Measurements from ENCODE around the gene CALN1. TPM values are rescaled to one million over a fixed set of nuclear protein-coding genes. Genes with fewer than 3 reads are reported as not detected.

CALN1 gene
- total and polyA plus RNA-seq, 9 of the 15 experiments (the other 6 are each of a cell fraction or from before 2014, with no cell fraction given) = 1.4 to 7.5 (median 3.3) TPM

GRCh38 chr7:72016574-72016973, 395.6 kb downstream of the CALN1 start (continued):
- TF ChIP-seq BRD9 (IDR thresholded peaks at IDR 0.05; ENCODE audit: low read depth, partially characterized antibody) (no peak), MNT (conservative IDR thresholded peaks at IDR 0.05) (no peak), SLC30A9 (CRISPR knock-in tag; IDR thresholded peaks at IDR 0.05) (no peak), SMC3 (conservative IDR thresholded peaks at IDR 0.05; ENCODE audit: insufficient read depth, low read depth, low read length) (no peak), TARDBP (IDR thresholded peaks at IDR 0.05) (no peak)

GRCh38 chr7:72015136-72015535, 397.0 kb downstream of the CALN1 start:
- 4% methylated on average over 4 of the region's 4 CpGs for WGBS (ENCODE audit: insufficient coverage, low coverage, missing lambda C conversion rate)
- no peaks in the 10 kb centered on the region for H3K36me3 ChIP-seq (ENCODE audit: control insufficient read depth, insufficient read depth, low read length)
- H3K27me3 ChIP-seq (ENCODE audit: control insufficient read depth in 2 of 2, insufficient read depth in 2 of 2, low read length in 2 of 2) = no peaks in the 10 kb centered on the region
- ATAC-seq (no peak), DNase-seq (ENCODE audit: extremely low read depth in 1 of 4, low spot score in 3 of 4) (no peak), FAIRE-seq (no peak)
- no peaks in the 10 kb centered on the region for H3K9me3 ChIP-seq (replicated peaks; ENCODE audit: control insufficient read depth, insufficient read depth, low read depth, low read length)
- no peak overlapping the region for H3K4me3 ChIP-seq
- H3K9me1 ChIP-seq (ENCODE audit: control insufficient read depth, insufficient read depth, low read length) = no peaks in the 10 kb centered on the region
- in situ Hi-C loops (cut with MboI) = no loop called here
- H3K27ac ChIP-seq (ENCODE audit: extremely low read depth, low read depth, low read length) = no peak overlapping the region
- intact Hi-C loops (cut with micrococcal nuclease) = no loop called here
- POLR2A ChIA-PET = no interaction called here
- CTCF ChIA-PET (ENCODE audit: low intra/inter-chr PET ratio) = no interaction called here
- H4K20me1 ChIP-seq (replicated peaks; ENCODE audit: control insufficient read depth, insufficient read depth, low read length) = no peaks in the 10 kb centered on the region
- no peaks in the 10 kb centered on the region for H3K4me1 ChIP-seq (replicated peaks in 1 of 2; ENCODE audit: control insufficient read depth in 2 of 2, insufficient read depth in 2 of 2, low read length in 2 of 2)
- no TSS peak for BruUV-seq (replicated peaks)
- H3K9ac ChIP-seq (ENCODE audit: insufficient read depth in 1 of 2, low read depth in 2 of 2, low read length in 2 of 2) = no peak overlapping the region
- no peak overlapping the region for H3K4me2 ChIP-seq (ENCODE audit: insufficient read depth, low read length)
- H2AFZ ChIP-seq (ENCODE audit: low read depth, low read length) = no peak overlapping the region
- no peaks in the 10 kb centered on the region for H3K79me2 ChIP-seq (ENCODE audit: control insufficient read depth, insufficient read depth, low read length)
- TF ChIP-seq SMAD3 (CRISPR knock-in tag; conservative IDR thresholded peaks at IDR 0.05) (no peak), RBM39 (optimal IDR thresholded peaks at IDR 0.05; ENCODE audit: low read depth, low read length) (no peak), ZKSCAN1 (IDR thresholded peaks at IDR 0.05; ENCODE audit: low read depth, low read length) (no peak), KDM2B (CRISPR knock-in tag; IDR thresholded peaks at IDR 0.05) (no peak), HNRNPUL1 (IDR thresholded peaks at IDR 0.05; ENCODE audit: low read length) (no peak), ZNF76 (CRISPR knock-in tag; IDR thresholded peaks at IDR 0.05; ENCODE audit: borderline replicate concordance) (no peak), HDAC8 (tag; IDR thresholded peaks at IDR 0.05) (no peak), ZNF444 (CRISPR knock-in tag; IDR thresholded peaks at IDR 0.05) (no peak), ZBTB9 (CRISPR knock-in tag; IDR thresholded peaks at IDR 0.05) (no peak)
